Lung (tissue), 12 donors: ENCODE data around the gene FGGY. TPM values are rescaled to one million over a fixed set of nuclear protein-coding genes. Genes with fewer than 3 reads are reported as not detected.
A peak's percentile ranks its signal among the peaks of the same experiment; 100 is the strongest.

ENCODE experiments used
- ATAC-seq: fragments of 200-7000 bp; cut with Tn5 transposase; one replicate; pipeline ENCODE4 v1.9.1; 2020; ENCODE audit warnings: moderate number of reproducible peaks; ENCODE audit not compliant: insufficient read depth, low FRiP score
- DNase-seq, 3 donors: peaks; one replicate each; pipeline ENCODE4 v3.0.0-alpha.2; 2013 to 2017
- H3K27ac ChIP-seq, 2 donors: one replicate each; pipeline ENCODE4 v1.5.1; 2013; ENCODE audit warnings: mild to moderate bottlenecking in 2 of 2, moderate library complexity in 2 of 2, control low read depth in 1 of 2, inconsistent platforms in 1 of 2, low read depth in 1 of 2, low read length in 1 of 2
- H3K27me3 ChIP-seq, 3 donors: one replicate each; pipeline ENCODE4 v1.5.1; 2013; ENCODE audit warnings: low read length in 2 of 3; ENCODE audit not compliant: control insufficient read depth in 3 of 3, insufficient read depth in 3 of 3
- H3K36me3 ChIP-seq, 4 donors: one replicate each; pipeline ENCODE4 v1.5.1; 2013; ENCODE audit warnings: low read length in 4 of 4, mild to moderate bottlenecking in 1 of 4, moderate library complexity in 1 of 4; ENCODE audit not compliant: control insufficient read depth in 4 of 4, insufficient read depth in 4 of 4
- H3K4me1 ChIP-seq, 5 donors: one replicate each; pipeline ENCODE4 v1.5.1; 2013; ENCODE audit warnings: low read length in 5 of 5, mild to moderate bottlenecking in 2 of 5, moderate library complexity in 1 of 5; ENCODE audit not compliant: control insufficient read depth in 5 of 5, insufficient read depth in 5 of 5
- H3K4me3 ChIP-seq: one replicate; pipeline ENCODE4 v1.5.1; 2013; ENCODE audit warnings: mild to moderate bottlenecking, control low read depth, moderate library complexity
- H3K9ac ChIP-seq, 2 donors: one replicate each; pipeline ENCODE4 v1.5.1; 2013; ENCODE audit warnings: low read length in 2 of 2, control low read depth in 1 of 2; ENCODE audit not compliant: insufficient read depth in 1 of 2
- H3K9me3 ChIP-seq, 4 donors: one replicate each; pipeline ENCODE4 v1.5.1; 2013; ENCODE audit warnings: low read length in 3 of 4, mild to moderate bottlenecking in 1 of 4, moderate library complexity in 1 of 4; ENCODE audit not compliant: control insufficient read depth in 4 of 4, insufficient read depth in 3 of 4
- WGBS, 2 donors: extraction: QIAGEN DNeasy Blood & Tissue Kit; methylation state at CpG; one replicate each; pipeline ENCODE4 v1.1.7; 2013; 5-methylcytosine and 5-hydroxymethylcytosine counted together
- polyA plus RNA-seq, 2 donors: library from polyadenylated mRNA; stranded (reverse); fragments of 200-250 nt; gene quantifications; one replicate each; pipeline ENCODE4 v1.2.1, GENCODE V29; 2013
- total RNA-seq, 2 donors: library from RNA; depleted of rRNA in 1 of 2; stranded (reverse); fragments of >200 nt in 1 of 2; gene quantifications; one replicate each; pipeline ENCODE4 v1.2.1, GENCODE V29; 2014 to 2021
- TF ChIP-seq, protein P1 (sequence below): IDR thresholded peaks from 2 replicates; pipeline ENCODE4 v1.5.1; 2012; ENCODE audit warnings: mild to moderate bottlenecking; ENCODE audit errors: control extremely low read depth, extremely low read depth
- donor health status: control.
- donor health status: control.
- donor health status: Bipolar disorder and iron deficiency.
- donor health status: healthy.
- donor health status: DM: yes; HTN: yes; CAD: no.

The FGGY gene
- total and polyA plus RNA-seq, 4 donors: 16.1 to 42.3 (median 18.3) TPM

DNA sequence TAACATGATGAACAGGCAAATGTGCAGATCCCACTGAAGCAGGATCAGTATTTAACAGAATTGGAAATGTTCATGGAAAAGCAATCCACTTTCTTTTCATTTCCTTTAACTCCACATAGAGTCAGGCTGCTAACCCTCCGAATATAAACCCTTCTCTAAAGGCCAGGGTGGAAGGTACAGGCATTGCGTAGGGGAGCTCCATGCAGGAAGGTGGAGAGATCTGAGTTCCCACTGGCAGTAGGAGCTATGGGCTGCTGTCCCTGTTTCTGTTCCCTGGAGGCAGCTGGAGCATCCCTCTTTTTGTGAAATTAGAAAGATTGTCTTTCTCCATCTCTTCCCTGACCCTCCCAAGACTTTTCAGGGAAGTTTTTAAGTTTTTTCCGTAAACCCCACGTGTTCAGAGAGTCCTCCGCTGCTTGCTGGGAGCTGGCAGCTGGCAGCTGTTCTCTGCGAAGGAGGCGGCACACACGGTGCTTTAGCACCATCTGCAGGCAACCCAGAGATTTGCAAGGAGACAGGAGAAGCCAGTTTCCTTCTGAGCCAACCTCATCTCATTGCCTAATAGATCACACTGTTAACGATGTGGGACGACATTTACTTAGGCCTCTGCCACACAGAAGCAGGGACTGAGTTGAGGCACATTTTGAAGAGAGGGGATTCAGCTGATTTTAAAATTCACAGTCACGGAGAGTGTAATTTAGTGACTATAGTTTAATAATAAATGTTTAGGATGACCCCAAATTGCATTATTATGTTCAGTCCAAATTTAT lies 462.4 kb downstream of the FGGY start:
- H3K27ac ChIP-seq: peak overlapping the region; percentile 52 to 61
- H3K9ac ChIP-seq: peak overlapping the region in 1 of 2 donors; percentile 50
- no peak overlapping the region for H3K4me3 ChIP-seq
- DNase-seq (peak; percentile 91 to 96 (median 94)), ATAC-seq (peak; percentile 89)
- no peaks in the 10 kb centered on the region for H3K9me3 ChIP-seq
- TF ChIP-seq, protein P1, sequence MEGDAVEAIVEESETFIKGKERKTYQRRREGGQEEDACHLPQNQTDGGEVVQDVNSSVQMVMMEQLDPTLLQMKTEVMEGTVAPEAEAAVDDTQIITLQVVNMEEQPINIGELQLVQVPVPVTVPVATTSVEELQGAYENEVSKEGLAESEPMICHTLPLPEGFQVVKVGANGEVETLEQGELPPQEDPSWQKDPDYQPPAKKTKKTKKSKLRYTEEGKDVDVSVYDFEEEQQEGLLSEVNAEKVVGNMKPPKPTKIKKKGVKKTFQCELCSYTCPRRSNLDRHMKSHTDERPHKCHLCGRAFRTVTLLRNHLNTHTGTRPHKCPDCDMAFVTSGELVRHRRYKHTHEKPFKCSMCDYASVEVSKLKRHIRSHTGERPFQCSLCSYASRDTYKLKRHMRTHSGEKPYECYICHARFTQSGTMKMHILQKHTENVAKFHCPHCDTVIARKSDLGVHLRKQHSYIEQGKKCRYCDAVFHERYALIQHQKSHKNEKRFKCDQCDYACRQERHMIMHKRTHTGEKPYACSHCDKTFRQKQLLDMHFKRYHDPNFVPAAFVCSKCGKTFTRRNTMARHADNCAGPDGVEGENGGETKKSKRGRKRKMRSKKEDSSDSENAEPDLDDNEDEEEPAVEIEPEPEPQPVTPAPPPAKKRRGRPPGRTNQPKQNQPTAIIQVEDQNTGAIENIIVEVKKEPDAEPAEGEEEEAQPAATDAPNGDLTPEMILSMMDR: peak; percentile 94
- no peaks in the 10 kb centered on the region for H3K36me3 ChIP-seq
- 7 to 8% methylated on average over 11 of the region's 11 CpGs for WGBS, 2 donors
- H3K4me1 ChIP-seq: peaks cover 0 to 12% (median 3%) of the 10 kb centered on the region in 5 donors
- no peaks in the 10 kb centered on the region for H3K27me3 ChIP-seq

DNA sequence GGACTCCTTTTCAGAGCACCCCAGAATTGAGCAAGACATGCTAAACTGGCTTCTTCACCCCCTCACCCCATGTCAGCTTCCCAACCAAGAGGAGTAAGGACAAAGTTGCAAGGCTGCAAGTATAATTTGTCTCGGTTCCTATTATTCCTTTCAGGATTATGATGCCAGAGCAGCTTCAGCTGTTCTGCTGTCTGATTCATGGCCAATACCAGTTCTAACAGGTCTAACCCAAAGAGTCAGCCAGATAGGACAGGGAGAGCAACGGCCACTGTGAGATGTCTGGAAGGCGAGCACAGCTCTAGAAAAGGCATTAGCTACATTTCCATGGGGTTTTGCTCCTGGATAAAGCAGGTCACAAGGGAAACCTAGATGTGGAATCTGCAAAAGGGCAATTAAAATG lies 464.5 kb downstream of the FGGY start:
- H3K27ac ChIP-seq: no peak overlapping the region
- H3K9ac ChIP-seq: no peak overlapping the region
- H3K4me3 ChIP-seq: no peak overlapping the region
- no peaks in the 10 kb centered on the region for H3K36me3 ChIP-seq
- ATAC-seq (no peak), DNase-seq (no peak)
- 86 to 88% methylated on average over 3 of the region's 3 CpGs for WGBS, 2 donors
- TF ChIP-seq, protein P1: no peak
- no peaks in the 10 kb centered on the region for H3K9me3 ChIP-seq
- no peaks in the 10 kb centered on the region for H3K27me3 ChIP-seq
- H3K4me1 ChIP-seq: peaks cover 0 to 9% (median 3%) of the 10 kb centered on the region in 5 donors

DNA sequence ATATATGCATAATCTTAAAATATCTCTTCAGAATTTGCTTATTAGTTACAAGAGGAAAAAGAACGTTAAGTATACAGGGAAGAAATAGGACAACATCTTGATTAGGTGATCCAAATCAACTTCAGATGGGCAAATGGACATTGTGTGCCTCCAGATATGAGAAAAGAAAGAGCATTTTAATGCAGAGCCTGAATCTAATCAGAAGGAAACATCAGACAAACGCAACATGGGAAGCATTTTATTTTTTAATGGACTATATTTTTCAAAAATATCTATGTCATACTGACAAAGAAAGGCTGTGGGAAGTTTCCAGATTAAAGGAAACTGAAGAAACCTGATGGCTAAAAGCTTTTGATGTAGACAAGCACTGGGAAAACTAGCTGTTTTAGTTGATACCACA lies 466.5 kb downstream of the FGGY start:
- TF ChIP-seq, protein P1: no peak
- no peaks in the 10 kb centered on the region for H3K9me3 ChIP-seq
- H3K9ac ChIP-seq: no peak overlapping the region
- 75 to 84% methylated on average over 2 of the region's 2 CpGs for WGBS, 2 donors
- H3K4me3 ChIP-seq: no peak overlapping the region
- peaks cover 0 to 12% (median 3%) of the 10 kb centered on the region in 5 donors for H3K4me1 ChIP-seq
- ATAC-seq (no peak), DNase-seq (no peak)
- no peak overlapping the region for H3K27ac ChIP-seq
- H3K36me3 ChIP-seq: no peaks in the 10 kb centered on the region
- no peaks in the 10 kb centered on the region for H3K27me3 ChIP-seq
